ENCODE results near the gene TCF4.

Gene TCF4

DNA sequence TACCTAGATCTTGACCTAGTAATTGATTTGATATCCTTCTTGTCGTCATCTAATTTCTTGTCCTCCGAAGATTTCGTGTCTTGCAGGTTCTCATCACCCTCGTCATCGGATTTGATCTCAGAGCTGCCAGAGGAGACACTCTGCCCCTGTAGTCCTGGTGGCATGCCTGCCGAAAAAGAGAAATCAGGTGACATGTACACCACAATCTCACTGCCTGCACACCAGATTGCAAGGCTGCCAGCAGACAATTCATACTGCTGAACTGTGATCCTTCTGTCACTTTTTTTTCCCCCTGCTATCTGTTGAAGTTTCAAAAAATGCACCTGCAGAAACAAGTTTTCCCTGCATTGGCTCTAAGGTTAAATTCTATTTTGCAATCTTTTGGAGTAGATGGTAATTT lies 355.5 kb downstream of the TCF4 start:
- no peak for DNase-seq (ENCODE audit: low read depth)

DNA sequence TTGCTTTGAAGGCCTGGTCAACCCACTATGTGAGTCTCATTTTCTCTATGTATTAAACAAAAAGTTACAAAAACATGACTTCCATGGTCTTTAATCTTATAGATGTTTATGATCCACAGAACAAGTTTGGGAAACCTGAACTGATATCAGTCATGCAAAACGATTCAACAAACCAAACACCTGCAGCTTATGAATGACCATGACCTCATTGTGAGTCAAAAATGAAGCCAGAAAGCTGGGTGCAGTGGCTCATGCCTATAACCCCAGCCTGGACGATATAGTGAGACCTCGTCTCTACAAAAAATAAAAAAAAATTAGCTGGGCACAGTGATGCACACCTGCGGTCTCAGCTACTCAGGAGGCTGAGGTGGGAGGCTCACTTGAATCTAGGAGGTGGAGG lies 358.3 kb downstream of the TCF4 start:
- no peak for DNase-seq (ENCODE audit: low read depth)

DNA sequence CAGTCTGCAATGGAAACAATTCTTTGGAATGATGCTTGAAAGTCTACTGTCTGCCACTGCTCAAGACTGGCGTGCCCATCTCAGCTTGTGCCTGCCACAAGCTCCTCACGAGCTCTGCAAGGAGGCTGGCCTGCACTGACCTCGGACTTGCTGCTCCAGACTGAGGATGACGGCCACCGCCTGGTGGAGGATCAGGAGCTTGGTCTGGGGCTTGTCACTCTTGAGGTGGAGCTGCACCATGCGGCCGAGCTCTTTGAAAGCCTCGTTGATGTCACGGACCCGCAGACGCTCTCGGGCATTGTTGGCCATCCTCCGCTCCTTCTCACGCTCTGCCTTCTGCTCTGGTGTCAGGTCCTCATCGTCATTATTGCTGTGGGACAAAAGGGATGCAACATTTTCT lies 359.3 kb downstream of the TCF4 start:
- DNase-seq (ENCODE audit: low read depth), result no peak

DNA sequence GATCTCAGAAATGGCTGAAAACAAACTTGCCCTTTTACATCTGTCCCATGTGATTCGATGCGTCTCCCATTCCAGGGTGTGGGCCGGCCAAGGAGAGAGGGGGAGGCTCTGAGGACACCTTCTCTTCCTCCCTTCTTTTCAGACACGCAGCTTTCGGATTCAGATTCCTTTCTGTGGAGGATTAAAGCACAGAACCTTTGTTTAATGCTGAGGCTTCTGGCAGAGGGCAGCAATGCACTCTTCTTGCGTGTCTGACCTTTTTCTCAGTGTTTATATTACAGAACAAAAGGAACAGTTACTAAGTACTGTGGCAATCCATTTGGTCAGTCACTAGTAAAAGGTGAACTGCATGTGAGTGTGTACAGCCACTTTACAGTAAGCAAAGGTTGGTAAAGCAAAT lies 359.8 kb downstream of the TCF4 start:
- peak; percentile 66 for DNase-seq (ENCODE audit: low read depth)

DNA sequence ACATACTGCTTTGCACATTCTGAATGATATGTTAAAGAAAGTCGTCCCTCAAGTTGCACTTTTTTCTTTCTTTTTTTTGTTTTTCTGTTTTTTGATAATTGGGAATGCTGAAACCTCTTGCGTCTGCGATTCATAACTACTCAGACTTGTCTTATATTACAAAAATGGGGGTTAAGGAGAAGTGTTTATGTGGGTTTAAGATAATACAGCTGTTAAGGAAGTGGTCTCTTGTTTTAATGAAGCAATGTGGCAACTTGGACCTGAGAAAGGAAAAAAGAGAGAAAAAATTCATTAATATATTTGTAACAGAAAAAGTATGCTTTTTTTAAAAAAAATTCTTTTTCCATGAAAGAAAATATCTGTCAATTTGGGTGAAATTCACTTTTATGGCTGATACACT lies 360.2 kb downstream of the TCF4 start:
- DNase-seq (ENCODE audit: low read depth), result no peak

DNA sequence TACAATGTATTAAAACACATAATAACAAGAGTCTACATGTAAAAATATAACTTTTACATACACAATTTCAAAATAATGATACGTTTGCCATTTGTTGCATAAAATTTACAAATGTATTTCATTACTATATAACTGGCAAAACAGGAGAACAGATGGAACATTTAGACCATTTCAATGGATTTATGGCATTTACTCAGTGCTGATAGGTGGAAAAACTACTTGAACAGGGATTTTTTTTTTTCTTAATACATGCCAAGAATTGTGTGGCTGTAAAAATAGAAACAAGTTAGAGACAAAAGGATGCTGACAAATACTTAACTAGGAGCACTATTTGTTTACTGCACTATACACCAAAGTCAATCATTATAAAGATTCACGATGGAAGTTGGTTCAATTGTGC lies 361.9 kb downstream of the TCF4 start:
- no peak for DNase-seq (ENCODE audit: low read depth)

DNA sequence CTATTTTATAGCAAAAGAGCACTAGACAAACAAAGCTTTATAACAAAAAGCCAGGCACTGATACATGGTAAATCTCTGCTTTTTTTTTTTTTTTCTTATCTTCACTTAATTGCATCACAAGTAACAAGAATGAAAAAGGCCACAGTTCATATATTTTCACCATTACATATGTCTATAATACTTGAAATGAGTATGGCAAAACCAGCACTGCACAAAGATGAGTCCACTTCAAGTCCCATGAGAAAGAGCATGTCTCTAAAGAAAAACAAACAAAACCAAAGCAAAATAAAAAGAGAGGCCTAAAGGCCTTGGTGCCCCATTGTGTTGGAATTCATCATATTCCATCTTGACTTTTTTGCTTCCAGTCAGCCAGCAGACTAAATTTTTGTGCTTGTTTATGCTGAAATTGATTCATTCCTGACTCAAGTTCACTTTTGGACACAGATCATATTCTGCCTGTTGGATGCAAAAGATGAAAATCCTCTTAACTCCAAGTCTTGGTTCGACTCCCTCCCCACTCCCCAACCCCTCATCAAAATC lies 363.8 kb downstream of the TCF4 start:
- peak; percentile 66 for DNase-seq (ENCODE audit: low read depth)

DNA sequence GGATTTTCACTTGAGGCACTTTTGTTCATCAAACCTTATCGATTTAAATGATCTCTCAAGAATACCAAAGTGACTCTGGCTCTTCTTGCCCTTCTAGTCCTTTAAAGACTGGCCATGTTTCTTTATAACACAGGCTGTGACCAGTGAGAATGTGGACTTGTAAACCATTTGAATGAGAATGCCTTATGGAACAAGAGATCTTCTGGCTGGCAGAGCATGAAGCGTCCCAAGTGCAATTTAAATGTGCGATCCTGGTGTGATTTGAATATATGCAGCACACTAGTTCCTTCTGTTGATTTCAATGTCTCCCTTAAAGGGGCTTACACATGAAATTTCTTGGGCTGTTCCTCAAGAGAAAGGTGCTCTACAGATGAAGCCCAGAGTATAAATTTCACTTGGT lies 366.4 kb downstream of the TCF4 start:
- no peak for DNase-seq (ENCODE audit: low read depth)

DNA sequence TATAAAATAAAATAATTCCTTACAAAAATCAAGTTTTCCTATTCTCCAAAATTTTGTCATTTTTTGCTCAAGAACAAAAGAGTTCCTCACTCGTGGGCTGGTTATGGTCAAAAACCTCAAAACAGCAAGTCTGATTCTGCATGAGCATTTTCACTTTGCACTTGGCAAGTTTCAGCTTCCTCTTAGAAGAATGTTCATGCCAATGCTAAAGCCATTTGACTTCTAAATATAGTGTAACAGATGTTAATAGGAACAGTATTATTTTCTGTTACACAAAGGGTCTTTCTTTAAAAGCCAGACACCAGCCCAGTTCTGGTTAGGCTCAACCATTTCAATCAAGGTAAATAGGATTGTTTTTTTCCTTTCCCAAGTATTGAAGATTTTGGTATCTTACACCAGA lies 367.5 kb downstream of the TCF4 start:
- DNase-seq (ENCODE audit: low read depth), result no peak

DNA sequence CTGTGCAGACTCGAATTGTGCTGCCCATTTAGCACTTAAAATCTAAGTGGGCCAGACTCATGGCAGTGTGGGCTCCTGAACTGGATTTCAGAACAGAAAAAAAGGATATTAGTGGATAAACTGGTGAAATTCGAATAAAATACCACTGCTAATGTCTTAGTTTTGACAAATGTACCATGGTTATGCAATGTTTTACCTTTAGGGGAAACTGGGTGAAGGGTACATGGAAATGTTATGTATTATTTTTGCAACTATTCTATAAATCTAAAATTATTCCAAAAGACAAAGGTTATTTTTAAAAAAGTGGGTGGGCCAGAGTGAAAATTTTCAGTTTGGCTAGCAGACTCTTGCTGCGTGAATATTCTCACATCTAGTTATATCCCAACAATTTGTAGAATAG lies 368.2 kb downstream of the TCF4 start:
- DNase-seq (ENCODE audit: low read depth), result no peak

DNA sequence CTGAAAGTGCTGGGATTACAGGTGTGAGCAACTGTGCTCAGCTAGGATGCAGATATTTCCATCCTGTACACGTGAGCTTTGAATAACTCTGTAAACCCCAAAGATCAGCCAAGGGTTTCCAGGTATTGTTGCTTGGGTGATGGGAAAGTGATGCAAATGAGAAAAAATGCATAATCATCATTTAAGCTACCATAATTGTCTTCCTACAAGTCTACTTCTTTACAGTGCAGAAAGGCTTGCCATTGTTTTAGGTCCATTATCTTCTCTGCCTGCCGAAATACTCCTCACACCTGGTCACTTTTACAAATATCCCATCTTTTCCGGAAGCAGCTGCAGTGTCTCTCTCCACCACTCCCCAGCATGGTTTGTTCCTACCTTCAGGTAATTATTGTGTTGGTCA lies 368.9 kb downstream of the TCF4 start:
- DNase-seq (ENCODE audit: low read depth), result no peak

DNA sequence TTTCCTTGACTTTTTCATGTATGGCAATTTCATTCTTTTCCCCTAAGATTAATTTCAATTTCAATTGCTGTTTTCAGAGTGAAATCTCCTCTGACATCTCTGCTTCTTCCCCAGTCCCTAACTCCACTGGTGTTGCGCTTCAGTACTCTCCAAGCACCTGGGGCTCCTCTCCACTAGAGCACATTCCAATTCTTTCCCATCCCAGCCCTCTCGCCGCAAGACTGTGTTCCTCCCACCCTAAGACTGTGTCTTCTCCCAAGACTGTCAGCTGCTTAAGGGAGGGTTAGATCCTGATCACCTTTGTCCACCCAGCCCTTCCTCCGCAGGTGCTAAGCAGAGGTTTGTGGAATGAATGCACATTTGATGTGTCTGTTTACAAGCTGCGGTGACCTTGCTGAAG lies 373.0 kb downstream of the TCF4 start:
- no peak for DNase-seq (ENCODE audit: low read depth)

DNA sequence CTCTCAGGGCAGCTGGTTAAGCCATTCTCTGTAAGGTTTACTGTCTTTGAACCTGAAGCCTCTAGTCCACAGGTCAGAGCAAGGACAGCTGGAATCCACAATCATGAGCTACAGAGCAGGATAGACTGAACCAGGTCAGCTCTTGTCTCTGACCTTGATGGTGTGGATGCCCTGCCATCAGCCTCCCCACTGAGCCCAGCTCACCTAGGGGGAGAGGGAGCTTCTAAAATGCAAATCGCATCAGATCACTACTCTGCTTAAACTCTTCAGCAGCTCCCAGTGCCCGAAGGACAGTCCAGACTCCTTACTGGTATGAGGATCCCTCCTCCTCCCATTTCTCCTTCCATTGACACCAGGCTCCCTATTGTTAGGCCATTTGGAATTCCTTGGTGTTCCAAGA lies 373.5 kb downstream of the TCF4 start:
- no peak for DNase-seq (ENCODE audit: low read depth)

DNA sequence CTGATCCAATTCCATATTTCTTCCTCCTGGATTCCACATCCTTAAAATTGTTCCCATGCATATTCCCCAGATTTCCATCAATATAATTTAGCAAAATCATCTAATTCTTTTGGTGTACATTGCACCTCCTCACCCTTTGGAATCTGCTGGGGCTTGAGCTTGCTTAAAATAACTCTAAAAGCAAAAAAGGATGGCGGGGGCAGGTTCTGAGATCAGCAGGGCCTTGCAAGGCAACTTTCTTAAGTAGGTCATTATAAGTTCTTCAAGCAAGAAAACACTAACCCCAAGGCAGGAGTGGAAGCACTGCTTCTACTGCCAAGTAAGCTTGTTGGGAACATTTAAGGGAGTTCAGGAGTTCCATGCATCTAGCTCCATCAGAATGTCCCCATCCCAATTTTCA lies 374.4 kb downstream of the TCF4 start:
- DNase-seq (ENCODE audit: low read depth), result no peak

DNA sequence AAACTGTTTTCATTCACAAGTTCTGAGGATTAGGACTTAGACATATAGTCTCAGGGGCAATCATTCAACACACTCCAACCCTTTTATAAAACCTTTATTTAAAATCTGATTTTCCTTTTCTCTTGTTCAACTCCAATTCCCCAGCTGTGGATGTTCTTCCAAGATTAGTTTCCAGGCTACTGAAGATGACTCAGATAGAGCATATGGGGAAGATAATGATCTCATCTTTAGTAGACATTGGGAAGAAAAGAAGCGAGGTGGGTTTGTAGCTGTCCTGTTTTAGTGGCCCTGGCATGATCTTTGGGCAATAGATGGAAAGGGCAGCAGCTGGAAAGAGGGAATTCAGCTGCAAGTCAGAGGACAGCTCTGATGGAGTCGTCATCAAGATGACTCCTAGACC lies 381.1 kb downstream of the TCF4 start:
- DNase-seq (ENCODE audit: low read depth), result no peak

DNA sequence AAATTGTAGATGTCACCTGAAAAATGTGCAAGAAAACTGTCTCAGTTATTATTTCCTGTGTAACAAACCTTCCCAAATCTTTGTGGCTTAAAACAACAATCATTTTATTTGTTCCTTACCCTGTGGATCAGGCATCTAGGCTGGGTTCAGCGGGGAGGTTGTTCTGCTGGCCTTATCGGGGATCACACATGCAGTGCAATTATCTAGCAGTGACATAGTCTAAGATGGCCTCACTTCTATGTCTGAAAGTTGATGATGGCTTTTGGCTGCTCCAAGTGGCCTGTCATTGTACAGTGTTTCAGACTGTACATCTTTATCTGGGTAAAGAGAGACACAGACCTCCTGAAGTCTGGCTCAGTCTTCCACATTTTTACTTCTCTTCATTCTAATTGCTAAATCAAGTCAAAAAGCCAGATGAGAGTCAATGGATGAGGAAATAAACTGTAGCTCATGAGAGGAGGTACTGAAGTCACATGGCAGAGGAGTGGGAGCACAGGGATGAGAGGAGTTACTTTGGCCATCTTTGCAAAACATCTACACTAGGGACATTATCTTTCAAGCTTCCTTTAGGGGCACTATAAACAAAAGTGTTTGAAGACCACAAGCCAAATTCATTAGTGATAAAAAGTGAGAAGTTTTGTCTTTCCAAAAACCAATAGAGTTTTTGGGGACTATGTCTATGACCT lies 385.6 kb downstream of the TCF4 start:
- DNase-seq (ENCODE audit: low read depth), result no peak

DNA sequence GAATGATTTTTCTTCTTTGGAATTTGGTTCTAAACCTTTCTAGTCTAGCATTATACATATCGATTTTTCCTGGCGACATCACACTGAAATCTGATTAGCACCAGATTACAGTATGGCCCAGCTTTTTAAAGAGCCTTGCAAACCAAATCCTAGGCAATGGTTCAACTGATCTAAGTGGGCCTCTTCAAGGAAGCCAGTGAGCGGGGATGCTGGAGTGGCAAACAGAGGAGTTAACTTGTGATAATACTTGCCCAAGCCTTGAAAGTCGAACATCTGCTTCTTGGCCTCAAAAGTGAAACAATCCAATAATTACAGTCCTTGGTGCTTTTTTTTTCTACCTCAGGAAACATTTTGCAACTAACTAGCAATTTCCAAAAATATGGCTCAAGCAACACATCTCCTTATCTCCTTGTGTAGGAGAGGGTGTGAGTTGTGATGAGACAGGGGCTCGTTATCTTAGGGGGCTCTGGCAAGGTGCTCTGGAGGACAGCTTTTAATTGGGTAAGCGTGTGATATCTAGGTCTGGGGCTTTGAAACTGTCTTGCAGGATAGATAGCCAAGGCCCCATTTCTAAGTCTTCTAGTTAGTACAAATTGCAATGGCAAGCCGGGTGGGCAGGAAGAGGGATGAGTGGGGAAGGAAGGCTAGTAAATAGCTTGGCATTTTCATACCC lies 388.6 kb downstream of the TCF4 start:
- peak; percentile 13 for DNase-seq (ENCODE audit: low read depth)

DNA sequence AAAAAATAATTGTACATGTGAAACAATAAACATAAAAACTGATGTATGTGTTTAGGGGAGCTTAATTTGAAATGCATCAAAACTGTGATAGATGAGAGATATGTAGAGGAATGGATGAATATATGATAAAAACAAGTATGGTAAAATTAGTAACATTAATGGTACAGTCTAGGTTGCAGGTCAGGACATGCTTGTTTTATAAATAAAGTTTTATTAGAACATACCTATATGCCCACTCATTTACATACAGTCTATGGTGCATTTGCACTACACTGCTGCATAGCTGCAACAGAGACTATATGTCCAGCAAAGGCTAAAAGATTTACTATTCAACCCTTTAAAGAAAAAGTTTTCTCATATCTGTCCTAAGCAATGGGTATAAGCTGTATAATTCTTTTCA lies 392.1 kb downstream of the TCF4 start:
- DNase-seq (ENCODE audit: low read depth), result no peak

DNA sequence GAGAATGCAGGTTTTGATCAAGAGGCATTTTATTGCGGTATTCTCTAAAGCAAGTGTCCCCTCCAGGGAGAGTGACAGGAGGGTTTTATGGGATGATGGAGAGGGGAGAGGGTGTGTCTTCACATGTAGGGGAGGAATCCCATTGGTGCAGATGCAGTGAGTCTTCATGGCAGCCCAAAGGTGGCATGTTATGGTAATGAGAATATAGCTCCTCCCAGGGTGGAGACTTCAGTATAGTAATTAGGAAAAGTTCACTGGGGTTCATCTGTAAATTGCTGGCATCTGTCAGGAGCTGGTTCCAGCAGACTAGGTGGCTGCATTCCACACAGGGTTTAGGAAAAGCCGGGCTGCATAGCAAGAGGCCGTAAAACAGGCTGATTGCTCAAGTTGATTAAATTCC lies 398.0 kb downstream of the TCF4 start:
- DNase-seq (ENCODE audit: low read depth), result no peak

DNA sequence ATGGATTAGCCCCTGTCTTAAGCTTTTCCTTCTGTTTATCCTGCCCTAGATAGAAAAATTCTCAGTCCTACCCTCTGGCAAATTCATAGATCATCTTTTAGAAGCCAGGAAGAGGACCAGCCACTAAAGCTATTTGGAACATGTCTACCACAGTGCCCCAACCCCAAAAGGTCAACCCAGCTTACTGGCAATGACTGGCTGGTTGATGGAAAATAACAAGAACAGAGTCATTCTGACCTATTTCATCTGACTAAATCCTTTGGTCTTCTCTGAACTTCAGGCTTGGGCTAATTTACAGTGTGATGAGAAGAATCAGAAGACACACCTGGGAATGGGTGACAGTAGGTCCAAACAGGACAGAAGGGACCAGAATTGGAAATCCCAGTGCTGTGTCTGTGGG lies 401.4 kb downstream of the TCF4 start:
- no peak for DNase-seq (ENCODE audit: low read depth)

DNA sequence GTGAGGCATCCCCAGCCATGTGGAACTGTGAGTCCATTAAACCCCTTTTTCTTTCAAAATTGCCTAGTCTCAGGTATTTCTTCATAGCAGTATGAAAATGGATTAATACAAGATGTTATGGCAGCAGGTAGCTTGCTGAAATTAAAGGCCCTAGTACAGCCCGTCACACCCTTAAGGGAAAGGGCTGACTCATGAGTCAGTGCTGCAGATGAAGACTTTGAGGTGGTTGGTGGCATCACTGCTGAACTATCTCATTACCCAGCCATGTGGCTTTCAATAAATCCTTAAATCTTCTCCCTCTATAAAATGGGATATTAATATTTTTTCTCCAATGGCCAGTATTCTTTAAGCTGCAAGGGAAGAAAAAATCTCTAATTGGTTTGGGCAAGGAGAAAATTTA lies 402.6 kb downstream of the TCF4 start:
- DNase-seq (ENCODE audit: low read depth), result no peak

DNA sequence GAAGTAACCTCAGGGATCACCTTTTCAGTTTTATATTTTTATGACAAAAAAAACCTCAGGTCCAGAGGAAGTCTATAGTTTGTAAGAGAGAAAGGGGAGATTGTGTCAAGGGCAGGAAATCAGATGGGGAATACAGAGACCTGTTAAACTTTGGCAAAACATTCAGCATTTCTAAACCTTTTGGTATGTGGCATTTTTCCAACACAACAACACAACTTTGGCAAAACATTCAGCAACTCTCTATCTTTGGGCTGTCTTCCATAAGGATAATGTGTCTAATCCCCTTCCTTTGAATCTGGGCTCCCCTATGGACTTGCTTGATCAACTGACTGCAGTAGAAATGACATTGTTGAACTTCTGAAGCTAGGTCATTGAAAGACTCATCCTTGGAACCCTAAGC lies 408.2 kb downstream of the TCF4 start:
- peak; percentile 11 for DNase-seq (ENCODE audit: low read depth)

DNA sequence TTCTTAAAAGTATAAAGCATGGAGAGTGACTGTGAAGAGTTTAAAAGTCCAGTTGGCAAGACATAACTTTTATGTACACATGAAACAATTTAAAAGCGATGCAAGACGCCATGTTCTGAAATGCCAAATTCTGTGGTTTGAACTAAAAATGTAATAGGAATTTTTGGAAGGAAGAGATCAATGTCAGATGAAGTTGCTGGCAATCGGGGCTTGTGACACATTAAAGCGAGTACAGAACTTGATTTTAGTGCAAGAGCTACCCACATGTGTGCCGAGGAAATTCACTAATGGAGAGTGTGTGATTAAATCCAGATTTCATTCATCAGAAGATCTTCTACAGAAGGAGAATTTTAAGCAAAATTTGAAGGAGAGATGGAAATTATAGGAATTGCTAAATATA lies 408.6 kb downstream of the TCF4 start:
- peak; percentile 38 for DNase-seq (ENCODE audit: low read depth)

DNA sequence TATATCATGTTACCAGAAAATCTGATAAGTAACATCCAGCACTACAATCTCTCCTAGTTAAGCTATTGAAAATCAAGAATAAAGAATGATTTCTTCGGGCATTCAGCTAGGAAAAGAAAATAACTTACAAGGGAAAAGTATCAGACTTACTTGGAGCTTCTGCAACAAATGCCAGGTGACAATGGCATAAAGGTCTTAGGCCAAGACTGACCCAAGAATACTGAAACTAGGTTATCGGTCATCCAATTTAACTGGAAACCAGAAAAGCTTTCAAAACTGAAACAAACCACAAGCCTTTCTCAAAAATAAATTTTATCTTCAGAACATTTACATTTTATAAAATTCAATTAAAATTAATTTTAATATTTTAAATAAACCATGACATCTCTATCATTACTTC lies 414.7 kb downstream of the TCF4 start:
- no peak for DNase-seq (ENCODE audit: low read depth)

Data from fibroblast of gingiva (primary cell).